Ishikawa (cell line): Measurements from ENCODE around the gene TNIP3.

Experiments used
- CEBPB ChIP-seq: IDR thresholded peaks from 2 replicates; pipeline ENCODE4 v1.6.1; 2012
- CREB1 ChIP-seq: IDR thresholded peaks from 2 replicates; pipeline ENCODE4 v1.6.1; 2012; ENCODE audit warnings: low read depth
- EGR1 ChIP-seq: IDR thresholded peaks from 2 replicates; pipeline ENCODE4 v1.6.1; 2012
- EP300 ChIP-seq: IDR thresholded peaks from 2 replicates; pipeline ENCODE4 v1.6.1; 2012; ENCODE audit warnings: borderline replicate concordance
- FOXM1 ChIP-seq: IDR thresholded peaks from 2 replicates; pipeline ENCODE4 v1.6.1; 2012; ENCODE audit warnings: low read depth, borderline replicate concordance
- NFIC ChIP-seq: IDR thresholded peaks from 2 replicates; pipeline ENCODE4 v1.6.1; 2012
- RAD21 ChIP-seq: IDR thresholded peaks from 2 replicates; pipeline ENCODE4 v1.6.1; 2012; ENCODE audit warnings: low read depth
- TAF1 ChIP-seq: IDR thresholded peaks from 2 replicates; pipeline ENCODE4 v1.6.1; 2012; ENCODE audit warnings: low read depth, mild to moderate bottlenecking
- TCF12 ChIP-seq: IDR thresholded peaks from 2 replicates; pipeline ENCODE4 v1.6.1; 2012; ENCODE audit warnings: low read depth
- TEAD4 ChIP-seq: IDR thresholded peaks from 2 replicates; pipeline ENCODE4 v1.6.1; 2012
- YY1 ChIP-seq: IDR thresholded peaks from 2 replicates; pipeline ENCODE4 v1.6.1; 2012; ENCODE audit warnings: low read depth
- ZBTB7A ChIP-seq: IDR thresholded peaks from 2 replicates; pipeline ENCODE4 v1.6.1; 2012; ENCODE audit warnings: low read depth
- TF ChIP-seq, protein P1 (sequence below): IDR thresholded peaks from 2 replicates; pipeline ENCODE4 v1.6.1; 2012
- TF ChIP-seq, protein P2 (sequence below): IDR thresholded peaks from 2 replicates; pipeline ENCODE4 v1.6.1; 2012
- TF ChIP-seq, protein P3 (sequence below): IDR thresholded peaks from 2 replicates; pipeline ENCODE4 v1.6.1; 2012; ENCODE audit warnings: low read depth, mild to moderate bottlenecking

TNIP3 gene

DNA sequence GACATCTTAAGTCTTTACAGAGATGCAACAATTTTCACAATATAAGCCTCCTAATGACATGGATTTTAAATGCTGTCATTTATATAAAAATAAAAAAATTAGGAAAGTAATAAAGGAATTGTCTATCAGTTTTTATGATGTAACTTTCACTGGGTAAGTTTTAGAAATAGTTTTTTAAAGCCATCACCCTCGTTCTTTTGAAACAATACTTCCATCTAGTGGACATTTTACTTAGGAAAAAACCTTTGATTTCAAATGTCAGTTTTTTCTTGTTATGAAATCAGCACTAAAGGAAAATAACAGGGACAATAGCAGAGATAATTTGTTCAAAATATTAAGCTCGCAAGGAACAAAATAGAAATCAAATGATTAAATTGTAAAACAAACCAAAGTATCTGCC is 67.5 kb downstream of the TNIP3 start:
- TF ChIP-seq RAD21: peak; percentile 64
- TF ChIP-seq, protein P1, sequence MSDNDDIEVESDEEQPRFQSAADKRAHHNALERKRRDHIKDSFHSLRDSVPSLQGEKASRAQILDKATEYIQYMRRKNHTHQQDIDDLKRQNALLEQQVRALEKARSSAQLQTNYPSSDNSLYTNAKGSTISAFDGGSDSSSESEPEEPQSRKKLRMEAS: no peak
- TF ChIP-seq, protein P2, sequence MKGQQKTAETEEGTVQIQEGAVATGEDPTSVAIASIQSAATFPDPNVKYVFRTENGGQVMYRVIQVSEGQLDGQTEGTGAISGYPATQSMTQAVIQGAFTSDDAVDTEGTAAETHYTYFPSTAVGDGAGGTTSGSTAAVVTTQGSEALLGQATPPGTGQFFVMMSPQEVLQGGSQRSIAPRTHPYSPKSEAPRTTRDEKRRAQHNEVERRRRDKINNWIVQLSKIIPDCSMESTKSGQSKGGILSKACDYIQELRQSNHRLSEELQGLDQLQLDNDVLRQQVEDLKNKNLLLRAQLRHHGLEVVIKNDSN: no peak

DNA sequence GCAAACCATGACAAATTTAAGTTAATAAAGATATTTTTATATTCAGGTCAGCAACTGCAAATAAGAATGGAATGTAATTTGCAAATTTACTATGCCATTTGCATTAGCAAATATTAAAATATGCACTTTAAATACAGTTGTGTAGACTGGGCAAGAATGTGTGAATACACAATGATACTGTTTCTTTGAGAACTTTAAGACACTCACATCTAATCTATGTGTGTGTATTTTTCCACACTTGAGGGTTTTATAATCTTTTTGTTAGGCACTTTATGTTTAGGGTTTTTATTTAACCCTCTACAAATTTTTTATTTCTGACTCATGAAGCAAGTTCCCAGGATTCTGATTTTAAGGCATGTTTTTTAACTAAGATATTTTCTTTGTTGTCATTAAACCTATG is 67.9 kb downstream of the TNIP3 start:
- TF ChIP-seq CEBPB (no peak), TEAD4 (no peak), TAF1 (no peak), YY1 (no peak), TCF12 (no peak), EP300 (no peak), FOXM1 (no peak), EGR1 (no peak), ZBTB7A (no peak), NFIC (no peak), CREB1 (no peak)
- TF ChIP-seq, protein P1: no peak
- TF ChIP-seq, protein P2: no peak
- TF ChIP-seq, protein P3, sequence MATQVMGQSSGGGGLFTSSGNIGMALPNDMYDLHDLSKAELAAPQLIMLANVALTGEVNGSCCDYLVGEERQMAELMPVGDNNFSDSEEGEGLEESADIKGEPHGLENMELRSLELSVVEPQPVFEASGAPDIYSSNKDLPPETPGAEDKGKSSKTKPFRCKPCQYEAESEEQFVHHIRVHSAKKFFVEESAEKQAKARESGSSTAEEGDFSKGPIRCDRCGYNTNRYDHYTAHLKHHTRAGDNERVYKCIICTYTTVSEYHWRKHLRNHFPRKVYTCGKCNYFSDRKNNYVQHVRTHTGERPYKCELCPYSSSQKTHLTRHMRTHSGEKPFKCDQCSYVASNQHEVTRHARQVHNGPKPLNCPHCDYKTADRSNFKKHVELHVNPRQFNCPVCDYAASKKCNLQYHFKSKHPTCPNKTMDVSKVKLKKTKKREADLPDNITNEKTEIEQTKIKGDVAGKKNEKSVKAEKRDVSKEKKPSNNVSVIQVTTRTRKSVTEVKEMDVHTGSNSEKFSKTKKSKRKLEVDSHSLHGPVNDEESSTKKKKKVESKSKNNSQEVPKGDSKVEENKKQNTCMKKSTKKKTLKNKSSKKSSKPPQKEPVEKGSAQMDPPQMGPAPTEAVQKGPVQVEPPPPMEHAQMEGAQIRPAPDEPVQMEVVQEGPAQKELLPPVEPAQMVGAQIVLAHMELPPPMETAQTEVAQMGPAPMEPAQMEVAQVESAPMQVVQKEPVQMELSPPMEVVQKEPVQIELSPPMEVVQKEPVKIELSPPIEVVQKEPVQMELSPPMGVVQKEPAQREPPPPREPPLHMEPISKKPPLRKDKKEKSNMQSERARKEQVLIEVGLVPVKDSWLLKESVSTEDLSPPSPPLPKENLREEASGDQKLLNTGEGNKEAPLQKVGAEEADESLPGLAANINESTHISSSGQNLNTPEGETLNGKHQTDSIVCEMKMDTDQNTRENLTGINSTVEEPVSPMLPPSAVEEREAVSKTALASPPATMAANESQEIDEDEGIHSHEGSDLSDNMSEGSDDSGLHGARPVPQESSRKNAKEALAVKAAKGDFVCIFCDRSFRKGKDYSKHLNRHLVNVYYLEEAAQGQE: no peak

DNA sequence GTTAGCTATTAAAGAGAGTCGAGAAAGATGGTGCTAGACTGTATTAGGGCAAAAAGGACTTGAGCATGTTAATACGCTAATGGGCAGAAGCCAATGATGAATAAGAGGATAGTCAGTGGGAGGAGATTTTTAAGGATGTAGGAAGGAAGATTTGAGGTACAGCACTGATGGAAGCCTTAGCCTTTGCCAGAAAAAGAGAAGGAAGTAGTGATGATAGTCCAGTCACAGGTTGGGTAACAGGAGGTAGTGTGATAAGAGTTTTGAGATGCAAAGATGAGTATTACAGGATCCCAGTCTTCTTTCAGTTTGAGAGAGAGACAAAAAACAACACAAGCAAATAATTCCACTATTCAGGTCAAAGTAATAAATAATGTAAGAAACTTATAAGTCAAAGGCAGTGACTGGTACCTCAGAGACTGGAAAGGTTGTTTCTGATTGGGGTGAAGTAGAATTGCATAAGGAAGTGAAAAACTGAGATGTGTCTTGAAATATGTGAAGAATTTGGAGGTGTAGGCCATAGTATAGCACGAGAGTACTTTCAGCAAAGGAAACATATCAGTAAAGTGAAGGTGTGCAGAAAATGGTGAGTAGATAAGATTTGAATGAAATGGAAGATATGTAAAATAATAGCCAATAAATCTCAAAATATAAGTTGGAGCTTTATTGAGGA is 69.7 kb downstream of the TNIP3 start:
- TF ChIP-seq EGR1: no peak
- TF ChIP-seq CREB1: no peak
- no peak for TF ChIP-seq TEAD4
- TF ChIP-seq, protein P2: no peak
- TF ChIP-seq EP300: no peak
- no peak for TF ChIP-seq RAD21
- TF ChIP-seq TCF12: no peak
- TF ChIP-seq TAF1: no peak
- TF ChIP-seq, protein P3: no peak
- TF ChIP-seq FOXM1: no peak
- TF ChIP-seq ZBTB7A: no peak
- TF ChIP-seq, protein P1: no peak

DNA sequence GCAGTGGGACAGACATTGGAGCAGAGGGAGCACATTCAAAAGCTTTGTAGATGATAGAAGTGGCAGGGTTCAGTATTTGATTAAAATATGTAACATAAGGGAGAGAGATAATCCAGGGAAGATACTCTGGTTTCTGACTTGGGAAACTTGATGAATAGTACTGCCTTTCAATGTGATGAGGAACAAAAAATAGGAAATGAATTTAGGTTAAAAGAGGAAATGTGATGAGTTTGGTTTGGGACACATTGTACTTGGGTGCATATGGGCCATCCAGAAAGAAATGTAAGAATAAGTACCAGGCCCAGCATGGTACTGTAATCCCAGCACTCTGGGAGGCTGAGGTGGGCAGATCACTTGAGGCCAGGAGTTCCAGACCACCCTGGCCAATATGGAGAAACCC is 70.9 kb downstream of the TNIP3 start:
- no peak for TF ChIP-seq NFIC
- TF ChIP-seq, protein P3: no peak
- no peak for TF ChIP-seq TEAD4
- TF ChIP-seq CREB1: no peak
- TF ChIP-seq RAD21: no peak
- TF ChIP-seq TAF1: no peak
- no peak for TF ChIP-seq YY1
- TF ChIP-seq, protein P2: no peak
- TF ChIP-seq EP300: no peak
- no peak for TF ChIP-seq EGR1
- TF ChIP-seq, protein P1: no peak
- TF ChIP-seq TCF12: no peak
- no peak for TF ChIP-seq ZBTB7A
- no peak for TF ChIP-seq CEBPB
- TF ChIP-seq FOXM1: no peak
